Measurements from ENCODE around the gene B3GNT3.

GRCh38 chr19:17862711-17863519 lies 68.0 kb downstream of the B3GNT3 start:
- TF ChIP-seq CTCF (IDR thresholded peaks at IDR 0.05; ENCODE audit: borderline replicate concordance, extremely low read depth, low read length, poor library complexity, severe bottlenecking): no peak
- no peak for TF ChIP-seq EZH2 (IDR thresholded peaks at IDR 0.05; ENCODE audit: borderline replicate concordance, low read depth, low read length, severe bottlenecking)
